HG02798 (cell line): Measurements from ENCODE around the gene MRPL39.
"Not testable (repeated sequence)": the region's sequence is repeated elsewhere in the genome, so short reads cannot be mapped to it uniquely, and the experiment has no call there.

ENCODE experiments used
- ATAC-seq: cut with Tn5 transposase; IDR thresholded peaks from one replicate; pipeline ENCODE4 v1.9.1; 2021; ENCODE audit warnings: mild to moderate bottlenecking; ENCODE audit not compliant: unreplicated experiment, poor library complexity

The MRPL39 gene

GRCh38 chr21:25607151-25608043 lies at the start of gene MRPL39:
Gene MRPL39, minus strand, starts transcription at chr21:25607481. Its CDS starts 6 bp downstream, at chr21:25607475.
- peak; percentile 96 for ATAC-seq

GRCh38 chr21:25656412-25656811 lies 49.1 kb upstream of the MRPL39 start:
- no peak for ATAC-seq

DNA sequence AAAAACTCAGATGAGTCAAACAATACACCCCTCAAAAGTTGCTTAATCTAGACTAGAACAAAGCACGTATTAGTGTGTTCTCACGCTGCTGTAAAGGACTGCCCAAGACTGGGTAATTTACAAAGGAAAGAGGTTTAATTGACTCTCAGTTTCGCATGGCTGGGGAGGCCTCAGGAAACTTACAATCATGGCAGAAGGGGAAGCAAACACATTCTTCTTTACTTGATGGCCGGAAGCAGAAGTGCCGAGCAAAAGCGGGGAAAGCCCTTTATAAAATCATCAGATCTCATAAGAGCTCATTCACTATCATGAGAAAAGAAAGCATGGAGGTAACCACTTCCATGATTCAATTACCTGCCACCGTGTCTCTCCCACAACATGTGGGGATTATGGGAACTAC lies 41.9 kb upstream of the MRPL39 start:
- no peak for ATAC-seq

DNA sequence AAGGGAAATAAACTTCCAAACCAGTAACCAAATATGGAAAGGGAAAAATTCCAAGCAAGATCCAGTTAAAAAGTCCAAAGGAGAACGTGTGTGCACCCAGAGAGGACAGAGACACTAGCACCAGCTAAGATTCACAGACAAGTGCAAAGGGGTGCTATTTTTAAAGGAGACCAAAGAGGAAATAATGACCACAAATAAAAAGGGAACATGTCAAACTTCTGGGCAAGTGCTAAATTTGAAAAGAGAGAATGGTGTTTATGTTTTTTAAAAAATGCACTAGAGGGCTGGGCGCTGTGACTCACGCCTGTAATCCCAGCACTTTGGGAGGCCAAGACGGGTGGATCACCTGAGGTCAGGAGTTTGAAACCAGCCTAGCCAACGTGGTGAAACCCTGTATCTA lies 40.4 kb upstream of the MRPL39 start:
- ATAC-seq: no peak

DNA sequence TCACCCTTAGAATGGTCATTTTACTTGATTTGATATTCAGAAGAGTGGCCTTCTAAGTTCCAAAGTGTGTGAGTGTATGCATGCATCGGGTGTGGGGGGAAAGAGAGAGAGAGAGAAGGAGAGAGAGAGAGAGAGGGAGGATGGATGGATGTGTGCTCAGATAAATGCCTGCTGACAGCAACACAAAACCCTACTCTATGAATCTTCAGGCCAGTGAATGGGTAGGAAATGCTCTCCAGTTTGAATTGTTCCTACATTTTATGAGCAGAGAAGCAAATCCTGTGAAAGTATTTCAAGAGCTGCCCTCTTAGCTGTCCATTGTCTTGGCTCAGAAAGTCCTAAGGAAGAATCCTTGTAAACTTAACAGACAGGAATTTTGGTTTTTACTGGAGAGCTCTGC lies 39.2 kb upstream of the MRPL39 start:
- no peak for ATAC-seq

- no peak for ATAC-seq
Observed at GRCh38 chr21:25643486-25643885, 36.2 kb upstream of the MRPL39 start.

GRCh38 chr21:25640943-25641292 lies 33.6 kb upstream of the MRPL39 start:
- ATAC-seq: no peak

- ATAC-seq: peak; percentile 18
Observed at GRCh38 chr21:25640202-25640942, 33.1 kb upstream of the MRPL39 start.

- peak; percentile 76 for ATAC-seq
Observed at GRCh38 chr21:25639551-25640201, 32.4 kb upstream of the MRPL39 start.

DNA sequence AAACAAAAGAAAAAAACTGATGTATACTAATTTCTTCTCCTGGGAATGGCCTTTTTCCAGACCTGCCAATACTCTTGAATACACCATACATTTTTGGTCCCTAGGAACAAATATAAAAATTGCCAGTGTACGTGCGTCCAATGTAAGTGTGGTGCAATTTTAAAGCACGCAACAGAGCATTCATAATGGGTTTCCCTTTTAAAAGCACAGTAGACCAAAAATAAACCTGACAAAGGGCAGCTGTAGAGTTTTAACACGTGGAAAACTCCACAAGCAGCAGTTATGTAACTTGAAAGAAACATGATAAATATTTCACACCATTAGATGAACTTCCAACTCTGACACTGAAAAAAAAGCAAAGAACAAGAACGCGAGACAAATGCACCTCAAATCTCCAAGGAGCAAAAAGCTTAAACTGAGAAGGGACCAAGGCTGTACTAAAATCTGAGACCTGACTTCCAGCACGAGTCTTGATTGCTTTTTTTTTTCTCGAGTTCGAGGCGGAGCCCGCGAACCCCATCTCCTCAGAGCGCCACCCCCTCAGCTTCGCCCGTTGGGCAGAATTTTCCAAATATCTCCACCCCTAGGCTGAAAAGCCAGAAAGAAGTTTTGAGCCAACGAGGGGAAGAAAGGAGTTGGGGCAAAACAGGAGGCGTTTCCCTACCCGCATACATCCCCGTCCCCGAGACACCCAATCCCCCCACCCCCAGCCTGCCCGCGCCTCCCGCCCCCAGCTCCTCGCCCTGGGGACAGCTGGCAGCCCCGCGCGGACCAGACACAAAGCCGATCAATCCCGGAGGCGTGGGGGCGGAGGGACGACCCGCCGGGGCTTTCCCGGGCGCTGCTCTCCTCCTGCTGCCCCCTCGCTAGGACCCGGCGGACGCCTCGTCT lies 31.6 kb upstream of the MRPL39 start, which contains the start of gene JAM2:
TSS of gene JAM2 (plus strand) at position 599 of the 891 bp plus-strand sequence. CDS start 564 bp downstream, outside the sequence.
- peak; percentile 58 for ATAC-seq

GRCh38 chr21:25637851-25638659 lies 30.8 kb upstream of the MRPL39 start:
- ATAC-seq: no peak

GRCh38 chr21:25636727-25637126 lies 29.4 kb upstream of the MRPL39 start:
- no peak for ATAC-seq

DNA sequence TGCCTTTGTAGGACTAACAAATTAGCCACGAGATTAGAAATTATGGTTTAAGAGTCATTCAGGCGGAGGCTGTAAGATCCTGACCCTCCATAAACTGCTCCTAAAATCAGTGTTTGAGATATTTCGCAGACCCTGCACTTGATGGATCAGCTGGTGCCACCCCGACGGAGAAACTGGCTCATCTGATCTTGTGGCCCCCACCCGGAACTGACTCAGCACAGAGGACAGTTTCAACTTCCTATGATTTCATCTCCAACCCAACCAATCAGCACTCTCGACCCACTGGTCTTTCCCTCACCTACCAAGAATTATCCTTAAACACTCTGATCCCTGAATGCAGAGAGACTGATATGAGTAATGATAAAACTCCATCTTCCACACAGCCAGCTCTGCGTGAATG lies 28.0 kb upstream of the MRPL39 start:
- no peak for ATAC-seq

- no peak for ATAC-seq
Observed at GRCh38 chr21:25632296-25632695, 25.0 kb upstream of the MRPL39 start.

- ATAC-seq: no peak
Observed at GRCh38 chr21:25626757-25627156, 19.5 kb upstream of the MRPL39 start.

- not testable (repeated sequence) for ATAC-seq
Observed at GRCh38 chr21:25625776-25626555, 18.7 kb upstream of the MRPL39 start.

- ATAC-seq: no peak
Observed at GRCh38 chr21:25625036-25625435, 17.8 kb upstream of the MRPL39 start.

DNA sequence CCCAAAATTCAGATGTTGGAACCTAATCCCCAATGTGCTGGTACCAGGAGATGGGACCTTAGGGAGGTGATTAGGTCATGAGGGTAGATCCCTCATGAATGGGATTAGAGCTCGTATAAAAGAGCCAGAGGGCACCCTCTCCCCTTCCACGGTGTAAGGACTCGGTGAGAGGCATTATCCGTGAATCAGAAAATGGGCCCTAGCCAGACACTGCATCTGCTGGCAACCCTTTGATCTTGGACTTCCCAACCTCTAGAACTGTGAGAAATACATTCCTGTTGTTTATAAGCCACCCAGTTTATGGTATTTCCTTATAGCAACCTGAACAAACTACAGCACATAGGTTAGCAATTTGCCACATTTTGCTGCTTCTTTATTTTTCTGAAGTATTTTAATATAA lies 17.2 kb upstream of the MRPL39 start:
- no peak for ATAC-seq
